ENCODE data around the gene ABCA10.
"Not testable (repeated sequence)": the region's sequence is repeated elsewhere in the genome, so short reads cannot be mapped to it uniquely, and the experiment has no call there.

ABCA10 gene

GRCh38 chr17:69168642-69169041 lies 60.0 kb downstream of the ABCA10 start:
- not testable (repeated sequence) for DNase-seq (ENCODE audit: low read depth in 2 of 2)

- no peak for DNase-seq (ENCODE audit: low read depth in 2 of 2)
These were observed 61.7 kb downstream of the ABCA10 start for GRCh38 chr17:69166957-69167356.

GRCh38 chr17:69164206-69164605 lies 64.4 kb downstream of the ABCA10 start:
- no peak for DNase-seq (ENCODE audit: low read depth in 2 of 2)

- DNase-seq (ENCODE audit: low read depth in 2 of 2), result no peak
These were observed 69.2 kb downstream of the ABCA10 start for GRCh38 chr17:69159418-69159817.

GRCh38 chr17:69154267-69154666 lies 74.4 kb downstream of the ABCA10 start:
- DNase-seq (ENCODE audit: low read depth in 2 of 2), result no peak

DNA sequence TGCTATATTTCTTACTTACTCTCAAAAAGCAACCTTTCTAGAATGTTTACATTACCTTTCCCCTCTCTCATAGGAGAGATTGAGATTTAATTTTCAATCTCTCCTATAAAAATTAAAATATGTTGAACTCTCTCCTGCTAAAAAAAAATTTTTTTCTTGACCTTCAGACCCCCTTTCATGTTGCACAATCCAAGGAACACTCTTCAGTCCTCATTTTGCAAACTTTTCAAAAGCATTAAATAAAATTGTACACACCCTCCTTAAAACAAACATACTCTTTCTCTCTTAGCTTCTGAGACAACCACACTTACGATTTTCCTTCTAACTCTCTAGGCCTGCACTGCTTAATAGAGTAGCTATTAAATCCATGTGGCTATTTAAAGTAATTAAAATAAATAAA lies 78.3 kb downstream of the ABCA10 start:
- no peak for DNase-seq (ENCODE audit: low read depth in 2 of 2)

- DNase-seq (ENCODE audit: low read depth in 2 of 2), result no peak
These were observed 81.2 kb downstream of the ABCA10 start for GRCh38 chr17:69147460-69147859.

- no peak for DNase-seq (ENCODE audit: low read depth in 2 of 2)
These were observed 84.0 kb downstream of the ABCA10 start for GRCh38 chr17:69144331-69145255.

DNA sequence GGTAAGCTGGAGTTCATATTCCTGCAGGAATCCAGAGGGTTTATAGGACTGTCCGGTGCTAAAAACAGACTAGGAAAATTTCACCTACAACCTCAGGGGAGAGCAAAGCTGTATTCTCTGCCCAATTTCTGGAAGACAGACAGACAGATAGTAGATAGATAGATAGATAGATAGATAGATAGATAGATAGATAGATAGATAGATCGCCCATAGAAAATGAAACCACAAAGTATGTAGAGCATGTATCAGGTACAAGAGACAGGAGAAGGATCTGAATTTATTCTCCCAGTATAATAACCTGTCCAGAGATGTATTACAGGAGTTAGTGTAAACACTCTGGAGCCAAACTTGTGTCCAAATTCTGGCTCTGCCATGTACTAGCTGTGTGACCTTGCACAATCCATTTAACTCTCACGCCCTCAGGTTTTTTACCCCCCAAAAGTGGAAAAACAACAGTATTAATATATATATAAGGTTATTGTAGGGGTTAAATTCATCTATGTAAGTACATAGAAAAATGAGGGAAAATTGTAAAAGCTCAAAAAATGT lies 84.9 kb downstream of the ABCA10 start:
- DNase-seq (ENCODE audit: low read depth in 2 of 2), result no peak

DNA sequence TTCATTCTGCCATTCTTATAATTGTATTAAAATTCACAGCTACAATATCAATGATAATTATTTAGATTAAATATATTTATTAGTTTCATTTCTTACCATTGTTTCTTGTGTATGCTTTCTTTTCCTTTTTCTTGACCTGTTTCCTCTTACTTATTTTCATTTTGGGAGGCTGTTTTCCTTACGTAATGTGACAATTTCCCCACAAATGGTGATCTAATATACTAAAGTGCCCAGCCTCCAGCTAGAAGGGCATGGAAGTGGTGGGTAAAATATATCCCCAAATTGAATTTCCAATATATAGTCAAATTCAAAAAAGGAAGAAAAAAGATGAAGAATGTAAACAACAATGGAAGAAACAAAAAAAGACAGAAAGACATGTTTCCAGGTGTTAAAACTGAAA lies 85.5 kb downstream of the ABCA10 start:
- DNase-seq (ENCODE audit: low read depth in 2 of 2), result no peak

GRCh38 chr17:69142175-69142802 lies 86.3 kb downstream of the ABCA10 start:
- DNase-seq (ENCODE audit: low read depth in 2 of 2), result peak; percentile 75 to 76

DNA sequence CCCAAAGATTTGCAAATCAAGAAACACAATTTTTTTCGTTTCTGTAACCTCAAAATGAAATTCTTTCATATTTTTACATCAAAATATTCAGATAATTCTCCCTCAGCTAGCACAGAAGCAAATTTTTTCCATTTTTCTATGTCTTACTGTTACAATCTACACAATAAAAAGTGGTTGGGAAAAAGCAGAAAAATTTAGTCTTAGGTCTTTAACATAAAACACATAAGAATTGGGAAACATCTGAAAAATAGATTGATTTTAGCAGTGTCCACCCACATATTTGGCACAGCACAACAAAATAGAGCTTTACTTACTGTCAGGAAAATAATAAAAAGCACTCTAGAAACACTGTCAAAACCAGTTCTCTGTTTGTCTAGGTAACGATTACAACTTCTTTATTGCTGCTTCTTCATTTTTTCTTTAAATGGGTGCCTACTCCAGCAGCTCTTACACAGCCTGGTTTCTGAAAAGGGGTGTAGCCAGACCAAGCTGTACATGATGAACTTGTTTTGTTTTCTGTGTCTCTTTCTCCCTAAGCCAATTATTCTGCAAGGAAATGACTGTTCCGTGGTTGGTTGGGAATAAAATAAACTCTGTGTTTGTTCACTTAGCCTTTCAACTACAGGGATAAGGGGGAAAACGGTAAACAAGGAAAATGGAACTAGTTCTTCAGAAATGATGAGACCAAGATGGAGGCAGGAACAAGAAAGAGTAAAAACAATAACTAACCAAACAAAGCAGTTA lies 87.0 kb downstream of the ABCA10 start, which contains the start of gene ABCA6:
TSS of gene ABCA6 (minus strand) at position 465 of the 744 bp plus-strand sequence. CDS start 1,192 bp downstream, outside the sequence.
- DNase-seq (ENCODE audit: low read depth in 2 of 2), result peak in 1 of 2 experiments; percentile 10

GRCh38 chr17:69134112-69134511 lies 94.5 kb downstream of the ABCA10 start:
- DNase-seq (ENCODE audit: low read depth in 2 of 2), result no peak

GRCh38 chr17:69130627-69131296 lies 97.9 kb downstream of the ABCA10 start:
- DNase-seq (ENCODE audit: low read depth in 2 of 2), result no peak

DNA sequence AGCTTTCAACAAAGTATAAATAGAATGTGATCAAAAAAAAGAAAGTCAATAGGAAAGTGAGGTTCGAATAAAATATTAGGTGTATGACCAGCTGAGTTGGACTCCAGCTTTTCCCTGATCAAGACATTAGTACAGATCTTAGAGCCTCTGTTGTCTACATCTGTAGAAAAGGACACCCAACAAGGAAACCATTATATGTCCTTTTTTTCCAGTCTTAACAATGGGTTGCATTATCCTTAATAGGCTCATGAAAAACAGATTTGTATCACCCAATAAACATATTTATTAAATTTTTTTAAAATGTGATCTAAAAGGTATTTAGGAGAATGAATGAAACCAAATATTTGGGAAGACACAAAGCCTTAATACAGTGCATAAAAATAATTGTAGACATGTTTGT lies 105.0 kb downstream of the ABCA10 start:
- no peak for DNase-seq (ENCODE audit: low read depth in 2 of 2)

DNA sequence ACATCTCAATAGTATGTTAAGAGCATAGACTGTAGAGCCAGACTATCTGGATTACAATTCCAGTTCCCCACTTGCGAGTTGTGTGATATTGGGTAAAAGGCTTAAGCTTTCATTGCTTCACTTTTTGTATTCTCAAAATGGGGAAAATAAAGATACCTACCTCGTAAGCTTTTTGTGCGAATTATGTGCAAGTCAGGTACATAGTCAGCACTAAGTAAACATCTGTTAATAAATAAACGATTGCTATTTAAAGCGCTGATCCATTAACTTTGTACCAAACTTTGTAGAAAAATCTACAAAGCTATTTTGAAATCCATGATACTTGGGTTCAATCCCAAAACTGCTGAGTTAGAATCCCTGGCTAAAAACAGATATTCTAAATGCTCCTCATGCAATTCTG lies 106.6 kb downstream of the ABCA10 start:
- no peak for DNase-seq (ENCODE audit: low read depth in 2 of 2)

- no peak for DNase-seq (ENCODE audit: low read depth in 2 of 2)
These were observed 110.5 kb downstream of the ABCA10 start for GRCh38 chr17:69117855-69118784.

- DNase-seq (ENCODE audit: low read depth in 2 of 2), result no peak
These were observed 116.8 kb downstream of the ABCA10 start for GRCh38 chr17:69111794-69112193.

GRCh38 chr17:69105907-69106730 lies 122.5 kb downstream of the ABCA10 start:
- DNase-seq (ENCODE audit: low read depth in 2 of 2), result no peak
